Astrocyte of the spinal cord (primary cell): ENCODE results near the gene ANP32B.

Experiments
- DNase-seq: peaks from one replicate; pipeline ENCODE4 v3.0.0; 2011; ENCODE audit warnings: low read depth, low spot score
- H3K4me3 ChIP-seq: 2 replicates; pipeline ENCODE4 v1.5.1; 2011; ENCODE audit warnings: low read depth, mild to moderate bottlenecking, low read length, moderate library complexity
- CTCF ChIP-seq: IDR thresholded peaks from 2 replicates; pipeline ENCODE4 v1.5.1; 2012; ENCODE audit warnings: low read depth, mild to moderate bottlenecking, low read length, inconsistent platforms
- in situ Hi-C: cut with HindIII; loops from 2 replicates; pipeline ENCODE4 v1.10.0; 2017; ENCODE audit warnings: low sequenced_read_pairs

ANP32B gene

GRCh38 chr9:98037357-98037756, 54.2 kb downstream of the ANP32B start:
- in situ Hi-C loops = no loop called here
- TF ChIP-seq CTCF = no peak
- no peak for DNase-seq
- H3K4me3 ChIP-seq = no peak overlapping the region

- no peak for DNase-seq
- no peak overlapping the region for H3K4me3 ChIP-seq
- no peak for TF ChIP-seq CTCF
- in situ Hi-C loops = no loop called here
Observed at GRCh38 chr9:98038958-98039357, 55.8 kb downstream of the ANP32B start.

- no peak for TF ChIP-seq CTCF
- in situ Hi-C loops = no loop called here
- H3K4me3 ChIP-seq = no peak overlapping the region
- DNase-seq = no peak
Observed at GRCh38 chr9:98039607-98040017, 56.5 kb downstream of the ANP32B start.

- in situ Hi-C loops = no loop called here
- DNase-seq = no peak
- H3K4me3 ChIP-seq = no peak overlapping the region
- TF ChIP-seq CTCF = no peak
Observed at GRCh38 chr9:98040212-98040611, 57.1 kb downstream of the ANP32B start.

- no peak for DNase-seq
- in situ Hi-C loops = no loop called here
Observed at GRCh38 chr9:98043915-98044314, 60.8 kb downstream of the ANP32B start.

GRCh38 chr9:98045234-98046179, 62.4 kb downstream of the ANP32B start:
- in situ Hi-C loops = no loop called here
- no peak for TF ChIP-seq CTCF
- H3K4me3 ChIP-seq = no peak overlapping the region
- no peak for DNase-seq

More at GRCh38 chr9:98043915-98044314, 60.8 kb downstream of the ANP32B start:
- no peak for TF ChIP-seq CTCF
- H3K4me3 ChIP-seq = no peak overlapping the region
